ENCODE data around the gene MAN1C1. TPM values are rescaled to one million over a fixed set of nuclear protein-coding genes. Genes with fewer than 3 reads are reported as not detected.

Gene MAN1C1
- total RNA-seq, 1 donor from 2014 or later, result 6.8 TPM

GRCh38 chr1:25620701-25621350, 4.2 kb downstream of the MAN1C1 start:
- Histone ChIP-seq H3K79me2 (ENCODE audit: low read depth) (no peaks in the 10 kb centered on the region), H4K20me1 (ENCODE audit: low read depth) (peaks cover 8% of the 10 kb centered on the region), H3K9ac (no peak overlapping the region), H3K36me3 (no peaks in the 10 kb centered on the region), H3K4me3 (no peak overlapping the region), H3K4me1 (peaks cover 22% of the 10 kb centered on the region), H3K9me3 (ENCODE audit: low read depth) (no peaks in the 10 kb centered on the region), H3K4me2 (no peak overlapping the region), H3K27me3 (peaks cover 24% of the 10 kb centered on the region), H3F3A (ENCODE audit: low read depth) (peaks cover 24% of the 10 kb centered on the region), H3K27ac (no peak overlapping the region), H2AFZ (replicated peaks) (no peak overlapping the region)
- Mint-ChIP-seq H3K36me3 (no peaks in the 10 kb centered on the region), H3K4me1 (peaks cover 26% of the 10 kb centered on the region), H3K9me3 (no peaks in the 10 kb centered on the region), H3K27ac (no peak overlapping the region), H3K27me3 (ENCODE audit: insufficient read depth, low read depth) (peaks cover 16% of the 10 kb centered on the region), H3K4me3 (no peak overlapping the region)
- TF ChIP-seq CTCF (IDR thresholded peaks at IDR 0.05), result no peak
- no peak for DNase-seq (ENCODE audit: low spot score)

DNA sequence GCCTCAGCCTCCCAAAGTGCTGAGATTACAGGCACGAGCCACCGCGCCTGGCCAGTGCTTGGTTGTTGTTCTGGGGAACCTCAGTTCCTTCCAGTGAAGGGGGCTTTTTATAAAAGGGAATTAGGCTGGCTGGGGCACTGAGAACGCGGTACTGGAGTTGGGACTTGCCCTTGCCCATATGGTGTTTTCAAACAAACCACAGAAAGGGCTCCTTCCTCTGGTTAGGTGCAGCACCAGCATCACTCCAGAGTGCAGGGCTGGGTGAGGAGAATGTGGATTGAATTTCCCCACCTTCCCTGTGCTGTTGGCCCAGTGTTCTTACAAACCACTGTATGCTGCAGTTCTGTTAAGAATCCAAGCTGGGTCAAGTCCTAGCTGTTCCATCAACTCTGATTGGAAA, 5.3 kb downstream of the MAN1C1 start:
- H3K27ac ChIP-seq, result no peak overlapping the region
- Mint-ChIP-seq H3K9me3 (peaks cover 3% of the 10 kb centered on the region), H3K4me3 (no peak overlapping the region), H3K36me3 (no peaks in the 10 kb centered on the region), H3K27ac (no peak overlapping the region), H3K27me3 (ENCODE audit: insufficient read depth, low read depth) (peaks cover 16% of the 10 kb centered on the region), H3K4me1 (peaks cover 26% of the 10 kb centered on the region)
- no peak overlapping the region for H3K4me3 ChIP-seq
- no peak overlapping the region for H3K9ac ChIP-seq
- no peaks in the 10 kb centered on the region for H3K79me2 ChIP-seq (ENCODE audit: low read depth)
- DNase-seq (ENCODE audit: low spot score), result no peak
- no peaks in the 10 kb centered on the region for H3K36me3 ChIP-seq
- H3K9me3 ChIP-seq (ENCODE audit: low read depth), result no peaks in the 10 kb centered on the region
- H2AFZ ChIP-seq (replicated peaks), result no peak overlapping the region
- no peak overlapping the region for H3K4me2 ChIP-seq
- no peak for TF ChIP-seq CTCF (IDR thresholded peaks at IDR 0.05)
- TF ChIP-seq EZH2 (IDR thresholded peaks at IDR 0.05), result no peak
- TF ChIP-seq EZH2phosphoT487 (IDR thresholded peaks at IDR 0.05), result no peak
- peaks cover 8% of the 10 kb centered on the region for H4K20me1 ChIP-seq (ENCODE audit: low read depth)
- peaks cover 24% of the 10 kb centered on the region for H3F3A ChIP-seq (ENCODE audit: low read depth)
- H3K27me3 ChIP-seq, result peaks cover 21% of the 10 kb centered on the region
- H3K4me1 ChIP-seq, result peaks cover 22% of the 10 kb centered on the region

DNA sequence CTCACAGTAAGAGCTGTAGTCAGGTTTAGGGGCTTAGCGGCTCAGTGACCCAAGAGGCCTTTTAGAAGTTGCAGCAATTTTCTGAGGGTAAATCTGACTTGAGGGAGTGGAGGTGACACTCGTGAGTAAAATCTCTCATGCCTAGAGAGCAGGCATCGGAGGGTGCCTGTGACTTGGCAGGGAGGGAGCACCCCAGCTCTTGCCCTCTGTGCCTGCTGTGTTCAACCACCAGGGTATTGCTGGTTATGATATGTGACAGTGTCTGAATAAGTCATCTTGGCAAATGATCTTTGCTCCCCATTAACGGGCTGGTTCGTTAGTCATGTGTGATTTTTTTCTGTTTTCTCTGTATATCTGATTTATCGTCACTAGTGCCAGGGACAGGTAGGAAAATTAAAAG, 5.9 kb downstream of the MAN1C1 start:
- H3K36me3 Mint-ChIP-seq, result no peaks in the 10 kb centered on the region
- H3K4me1 ChIP-seq, result peaks cover 22% of the 10 kb centered on the region
- no peak overlapping the region for H3K27ac ChIP-seq
- H3K9me3 Mint-ChIP-seq, result peaks cover 3% of the 10 kb centered on the region
- no peak overlapping the region for H3K27ac Mint-ChIP-seq
- H3K79me2 ChIP-seq (ENCODE audit: low read depth), result no peaks in the 10 kb centered on the region
- no peak for TF ChIP-seq EZH2phosphoT487 (IDR thresholded peaks at IDR 0.05)
- TF ChIP-seq CTCF (IDR thresholded peaks at IDR 0.05), result no peak
- TF ChIP-seq EZH2 (IDR thresholded peaks at IDR 0.05), result no peak
- no peak overlapping the region for H3K4me2 ChIP-seq
- no peak overlapping the region for H2AFZ ChIP-seq (replicated peaks)
- no peaks in the 10 kb centered on the region for H3K36me3 ChIP-seq
- peaks cover 16% of the 10 kb centered on the region for H3K27me3 Mint-ChIP-seq (ENCODE audit: insufficient read depth, low read depth)
- H3K9ac ChIP-seq, result no peak overlapping the region
- H3K27me3 ChIP-seq, result peaks cover 14% of the 10 kb centered on the region
- H4K20me1 ChIP-seq (ENCODE audit: low read depth), result peaks cover 8% of the 10 kb centered on the region
- H3K4me3 Mint-ChIP-seq, result no peak overlapping the region
- no peaks in the 10 kb centered on the region for H3K9me3 ChIP-seq (ENCODE audit: low read depth)
- peaks cover 26% of the 10 kb centered on the region for H3K4me1 Mint-ChIP-seq
- DNase-seq (ENCODE audit: low spot score), result no peak
- peaks cover 24% of the 10 kb centered on the region for H3F3A ChIP-seq (ENCODE audit: low read depth)
- H3K4me3 ChIP-seq, result no peak overlapping the region

Data from neural progenitor cell (in vitro differentiated cells).